ENCODE measurements around the gene RNF212.
A peak's percentile ranks its signal among the peaks of the same experiment; 100 is the strongest.

Gene RNF212

GRCh38 chr4:1081689-1082040, 31.7 kb downstream of the RNF212 start:
- TF ChIP-seq TAF1 (IDR thresholded peaks at IDR 0.05; ENCODE audit: low read depth) (no peak), CREB1 (IDR thresholded peaks at IDR 0.05; ENCODE audit: low read depth) (no peak), MAX (IDR thresholded peaks at IDR 0.05) (peak; percentile 52)

- TF ChIP-seq USF1 (IDR thresholded peaks at IDR 0.05): peak; percentile 55
- no peak for TF ChIP-seq MAX (IDR thresholded peaks at IDR 0.05)
Measured at GRCh38 chr4:1080961-1081688, 32.2 kb downstream of the RNF212 start.

- TF ChIP-seq CEBPB (IDR thresholded peaks at IDR 0.05): no peak
- no peak for TF ChIP-seq NFIC (IDR thresholded peaks at IDR 0.05)
- TF ChIP-seq EP300 (IDR thresholded peaks at IDR 0.05; ENCODE audit: borderline replicate concordance): no peak
- TF ChIP-seq CREB1 (IDR thresholded peaks at IDR 0.05; ENCODE audit: low read depth): no peak
- no peak for TF ChIP-seq USF1 (IDR thresholded peaks at IDR 0.05)
- no peak for TF ChIP-seq TEAD4 (IDR thresholded peaks at IDR 0.05)
- no peak for TF ChIP-seq MAX (IDR thresholded peaks at IDR 0.05)
- TF ChIP-seq ZBTB7A (IDR thresholded peaks at IDR 0.05; ENCODE audit: low read depth): no peak
- no peak for TF ChIP-seq FOXM1 (IDR thresholded peaks at IDR 0.05; ENCODE audit: borderline replicate concordance, low read depth)
- TF ChIP-seq TCF12 (IDR thresholded peaks at IDR 0.05; ENCODE audit: low read depth): no peak
- TF ChIP-seq RAD21 (IDR thresholded peaks at IDR 0.05; ENCODE audit: low read depth): no peak
- no peak for TF ChIP-seq TAF1 (IDR thresholded peaks at IDR 0.05; ENCODE audit: low read depth)
Measured at GRCh38 chr4:1080432-1080831, 32.9 kb downstream of the RNF212 start.

- no peak for TF ChIP-seq RAD21 (IDR thresholded peaks at IDR 0.05; ENCODE audit: low read depth)
- TF ChIP-seq TAF1 (IDR thresholded peaks at IDR 0.05; ENCODE audit: low read depth): no peak
- TF ChIP-seq EGR1 (IDR thresholded peaks at IDR 0.05): no peak
- no peak for TF ChIP-seq TCF12 (IDR thresholded peaks at IDR 0.05; ENCODE audit: low read depth)
- TF ChIP-seq NFIC (IDR thresholded peaks at IDR 0.05): no peak
- no peak for TF ChIP-seq TEAD4 (IDR thresholded peaks at IDR 0.05)
- no peak for TF ChIP-seq YY1 (IDR thresholded peaks at IDR 0.05; ENCODE audit: low read depth)
- no peak for TF ChIP-seq CEBPB (IDR thresholded peaks at IDR 0.05)
- TF ChIP-seq ZBTB7A (IDR thresholded peaks at IDR 0.05; ENCODE audit: low read depth): no peak
- TF ChIP-seq MAX (IDR thresholded peaks at IDR 0.05): no peak
- no peak for TF ChIP-seq FOXM1 (IDR thresholded peaks at IDR 0.05; ENCODE audit: borderline replicate concordance, low read depth)
- no peak for TF ChIP-seq CREB1 (IDR thresholded peaks at IDR 0.05; ENCODE audit: low read depth)
- TF ChIP-seq USF1 (IDR thresholded peaks at IDR 0.05): no peak
- TF ChIP-seq REST (IDR thresholded peaks at IDR 0.05; ENCODE audit: low read depth): no peak
- no peak for TF ChIP-seq EP300 (IDR thresholded peaks at IDR 0.05; ENCODE audit: borderline replicate concordance)
Measured at GRCh38 chr4:1079711-1080265, 33.6 kb downstream of the RNF212 start.

GRCh38 chr4:1078490-1078889, 34.9 kb downstream of the RNF212 start:
- no peak for TF ChIP-seq RAD21 (IDR thresholded peaks at IDR 0.05; ENCODE audit: low read depth)
- no peak for TF ChIP-seq YY1 (IDR thresholded peaks at IDR 0.05; ENCODE audit: low read depth)
- TF ChIP-seq MAX (IDR thresholded peaks at IDR 0.05): no peak
- TF ChIP-seq EP300 (IDR thresholded peaks at IDR 0.05; ENCODE audit: borderline replicate concordance): no peak
- TF ChIP-seq EGR1 (IDR thresholded peaks at IDR 0.05): no peak
- no peak for TF ChIP-seq USF1 (IDR thresholded peaks at IDR 0.05)
- TF ChIP-seq ZBTB7A (IDR thresholded peaks at IDR 0.05; ENCODE audit: low read depth): no peak
- TF ChIP-seq TEAD4 (IDR thresholded peaks at IDR 0.05): no peak
- TF ChIP-seq TAF1 (IDR thresholded peaks at IDR 0.05; ENCODE audit: low read depth): no peak
- no peak for TF ChIP-seq REST (IDR thresholded peaks at IDR 0.05; ENCODE audit: low read depth)

Data from Ishikawa (cell line).